ENCODE results near the gene KCNH2. TPM values are rescaled to one million over a fixed set of nuclear protein-coding genes. Genes with fewer than 3 reads are reported as not detected.

Gene KCNH2
- total RNA-seq, 1 experiment from 2014 or later, result 1.5 TPM

- intact Hi-C loops (cut with micrococcal nuclease; ENCODE audit: unreplicated experiment), result loop anchor here (10.0 kb wide), 1 partner anchor 219 kb away; no protein-coding TSS in a partner anchor
- DNase-seq (ENCODE audit: low spot score), result no peak
- CTCF ChIA-PET, result no interaction called here
- POLR2A ChIA-PET (ENCODE audit: low non-redundant PET), result no interaction called here
- TF ChIP-seq EZH2 (IDR thresholded peaks at IDR 0.05; ENCODE audit: borderline replicate concordance, low read depth, low read length, poor library complexity, severe bottlenecking), result no peak
- no peak for TF ChIP-seq CTCF (conservative IDR thresholded peaks at IDR 0.05; ENCODE audit: low read depth, low read length)
- Histone ChIP-seq H3K27ac (ENCODE audit: low read depth, low read length, poor library complexity, severe bottlenecking) (no peak overlapping the region), H3K4me3 (ENCODE audit: low read depth, low read length, poor library complexity, severe bottlenecking) (no peak overlapping the region), H3K27me3 (replicated peaks; ENCODE audit: insufficient read depth, low read depth, low read length, poor library complexity) (no peaks in the 10 kb centered on the region), H3K36me3 (ENCODE audit: insufficient read depth, low read length, poor library complexity, severe bottlenecking) (no peaks in the 10 kb centered on the region), H3K4me1 (ENCODE audit: insufficient read depth, low read length, poor library complexity, severe bottlenecking) (peaks cover 5% of the 10 kb centered on the region), H3K9me3 (ENCODE audit: low read depth, low read length, poor library complexity, severe bottlenecking) (peaks cover 5% of the 10 kb centered on the region)
- BruUV-seq (replicated peaks), result no TSS peak
These were observed 82.3 kb downstream of the KCNH2 start for GRCh38 chr7:150895809-150896208.

Other genes with a start within 250 kb of the KCNH2 start
- gene GIMAP5, start 240.9 kb downstream of the KCNH2 start, total RNA-seq (2021), result 0.58 TPM in 1 of 2 replicates, not detected in the other
- 2.2 and 2.3 TPM in 2 replicates for gene TMEM176B, start 178.0 kb downstream of the KCNH2 start, total RNA-seq (2021)
- gene TMEM176A, start 177.6 kb downstream of the KCNH2 start, total RNA-seq (2021), result 2.3 and 2.9 TPM in 2 replicates
- gene AOC1, start 125.8 kb downstream of the KCNH2 start, total RNA-seq (2021), result not detected in 2 replicates
- gene NOS3, start 12.7 kb upstream of the KCNH2 start, total RNA-seq (2021), result 0.75 and 1.4 TPM in 2 replicates
- gene ATG9B, start 46.2 kb upstream of the KCNH2 start, total RNA-seq (2021), result 0.96 and 1.9 TPM in 2 replicates
- gene ABCB8, start 50.1 kb upstream of the KCNH2 start, total RNA-seq (2021), result 50.9 and 57.6 TPM in 2 replicates
- 4.5 and 6.7 TPM in 2 replicates for gene ASIC3, start 70.2 kb upstream of the KCNH2 start, total RNA-seq (2021)
- 21.1 and 25.7 TPM in 2 replicates for gene CDK5, start 79.6 kb upstream of the KCNH2 start, total RNA-seq (2021)
- 213 and 222 TPM in 2 replicates for gene SLC4A2, start 81.3 kb upstream of the KCNH2 start, total RNA-seq (2021)
- gene FASTK, start 102.5 kb upstream of the KCNH2 start, total RNA-seq (2021), result 70.8 and 80.5 TPM in 2 replicates
- 43.8 and 44.7 TPM in 2 replicates for gene TMUB1, start 105.2 kb upstream of the KCNH2 start, total RNA-seq (2021)
- gene AGAP3, start 108.2 kb upstream of the KCNH2 start, total RNA-seq (2021), result 115 and 133 TPM in 2 replicates
- gene GBX1, start 189.4 kb upstream of the KCNH2 start, total RNA-seq (2021), result not detected in 2 replicates
- gene ASB10, start 208.9 kb upstream of the KCNH2 start, total RNA-seq (2021), result not detected in 2 replicates
- gene H2BK1, start 232.2 kb upstream of the KCNH2 start, total RNA-seq (2021), result not detected in 2 replicates
- 65.5 and 69.0 TPM in 2 replicates for gene ABCF2, start 248.9 kb upstream of the KCNH2 start, total RNA-seq (2021)